HL-60 (cell line): ENCODE results near the gene XYLT1.

Experiments
- DNase-seq, 2 experiments: peaks; one replicate each; pipeline ENCODE4 v3.0.0-alpha.2; 2010 to 2020; ENCODE audit warnings: low read depth in 1 of 2, low spot score in 1 of 2
- H3K27ac ChIP-seq: fragments of 250-450 bp; sonication (Bioruptor Pico); replicated peaks from 2 replicates; pipeline ENCODE4 v1.5.1; 2020; ENCODE audit warnings: mild to moderate bottlenecking, moderate library complexity
- H3K27me3 ChIP-seq: fragments of 250-450 bp; sonication (Bioruptor Pico); 2 replicates; pipeline ENCODE4 v1.5.1; 2021; ENCODE audit warnings: mild to moderate bottlenecking, moderate library complexity; ENCODE audit not compliant: insufficient read depth, poor library complexity, severe bottlenecking
- H3K4me3 ChIP-seq: replicated peaks from 2 replicates; pipeline ENCODE4 v1.5.1; 2011; ENCODE audit warnings: mild to moderate bottlenecking, control low read depth, low read length; ENCODE audit not compliant: insufficient read depth
- CTCF ChIP-seq: IDR thresholded peaks from one replicate; pipeline ENCODE4 v1.5.1; 2011; ENCODE audit warnings: low read length, control low read depth, inconsistent platforms; ENCODE audit not compliant: insufficient read depth
- GABPA ChIP-seq: IDR thresholded peaks from 2 replicates; pipeline ENCODE4 v1.6.1; 2012; ENCODE audit warnings: low read depth
- POLR2AphosphoS5 ChIP-seq: IDR thresholded peaks from 2 replicates; pipeline ENCODE4 v1.6.1; 2012; ENCODE audit warnings: low read depth
- REST ChIP-seq: IDR thresholded peaks from 2 replicates; pipeline ENCODE4 v1.6.1; 2012; ENCODE audit warnings: low read depth; ENCODE audit not compliant: insufficient replicate concordance
- SPI1 ChIP-seq: IDR thresholded peaks from 2 replicates; pipeline ENCODE4 v1.6.1; 2012; ENCODE audit warnings: low read depth, mild to moderate bottlenecking, borderline replicate concordance

The XYLT1 gene

GRCh38 chr16:17371299-17371698 lies 99.5 kb downstream of the XYLT1 start:
- H3K4me3 ChIP-seq: no peak overlapping the region
- no peaks in the 10 kb centered on the region for H3K27me3 ChIP-seq
- DNase-seq: no peak
- TF ChIP-seq GABPA: no peak
- no peak for TF ChIP-seq REST
- TF ChIP-seq CTCF: no peak
- TF ChIP-seq SPI1: no peak
- TF ChIP-seq POLR2AphosphoS5: no peak
- H3K27ac ChIP-seq: peak overlapping the region; percentile 83

- Histone ChIP-seq H3K27ac (peak overlapping the region; percentile 83), H3K4me3 (no peak overlapping the region), H3K27me3 (no peaks in the 10 kb centered on the region)
- no peak for TF ChIP-seq SPI1
- no peak for TF ChIP-seq REST
- no peak for TF ChIP-seq GABPA
- DNase-seq: no peak
These were observed 100.0 kb downstream of the XYLT1 start for GRCh38 chr16:17370731-17371285.

GRCh38 chr16:17370223-17370707 lies 100.5 kb downstream of the XYLT1 start:
- DNase-seq: no peak
- no peak overlapping the region for H3K4me3 ChIP-seq
- H3K27ac ChIP-seq: peak overlapping the region; percentile 83
- TF ChIP-seq REST (no peak), SPI1 (no peak), GABPA (no peak), CTCF (no peak), POLR2AphosphoS5 (no peak)
- no peaks in the 10 kb centered on the region for H3K27me3 ChIP-seq
